HepG2 (cell line): ENCODE measurements around the gene TEX14. TPM values are rescaled to one million over a fixed set of nuclear protein-coding genes. Genes with fewer than 3 reads are reported as not detected.

Source experiments
- ATAD3A ChIP-seq: sonication (generic); formaldehyde crosslinking; IDR thresholded peaks from 2 replicates; pipeline ENCODE4 v1.4.0; 2020; ENCODE audit warnings: missing genetic modification reagents
- ATM ChIP-seq: fragments of 450-650 bp; IDR thresholded peaks from 2 replicates; pipeline ENCODE4 v1.7.1; 2017; ENCODE audit warnings: mild to moderate bottlenecking, borderline replicate concordance
- BCL6 ChIP-seq: IDR thresholded peaks from 2 replicates; pipeline ENCODE4 v1.6.1; 2016; ENCODE audit warnings: missing genetic modification reagents, missing compliant biosample characterization
- CHD2 ChIP-seq: IDR thresholded peaks from 2 replicates; pipeline ENCODE4 v1.6.1; 2011; ENCODE audit warnings: low read depth, low read length, improper control_type of control experiment
- CSRNP1 ChIP-seq: sonication (generic); formaldehyde crosslinking; IDR thresholded peaks from 2 replicates; pipeline ENCODE4 v1.8.1; 2023; ENCODE audit warnings: mild to moderate bottlenecking, missing genetic modification reagents
- HNF1B ChIP-seq: sonication (generic); formaldehyde crosslinking; IDR thresholded peaks from 2 replicates; pipeline ENCODE4 v1.5.1; 2020; ENCODE audit warnings: mild to moderate bottlenecking, moderate library complexity, missing genetic modification reagents
- KDM5B ChIP-seq: sonication (generic); formaldehyde crosslinking; IDR thresholded peaks from 2 replicates; pipeline ENCODE4 v1.4.0; 2020; ENCODE audit warnings: missing genetic modification reagents, mild to moderate bottlenecking, borderline replicate concordance
- MAZ ChIP-seq, 2 experiments: sonication (generic) in 1 of 2; formaldehyde crosslinking in 1 of 2; IDR thresholded peaks; 2 replicates each; pipeline versions ENCODE4 v1.5.0 to v1.6.1; 2012 to 2020; ENCODE audit warnings: low read depth in 2 of 2, mild to moderate bottlenecking in 2 of 2, borderline replicate concordance in 1 of 2, improper control_type of control experiment in 1 of 2, low read length in 1 of 2, missing genetic modification reagents in 1 of 2, moderate library complexity in 1 of 2
- MEIS1 ChIP-seq: sonication (generic); formaldehyde crosslinking; IDR thresholded peaks from 2 replicates; pipeline ENCODE4 v1.9.0; 2021; ENCODE audit warnings: mild to moderate bottlenecking, missing genetic modification reagents, moderate library complexity, borderline replicate concordance
- NFYB ChIP-seq: sonication (generic); formaldehyde crosslinking; IDR thresholded peaks from 2 replicates; pipeline ENCODE4 v1.4.0; 2020; ENCODE audit warnings: missing genetic modification reagents
- TBL1XR1 ChIP-seq: fragments of 150-350 bp; IDR thresholded peaks from 2 replicates; pipeline ENCODE4 v1.6.1; 2014; ENCODE audit warnings: borderline replicate concordance, low read length; ENCODE audit not compliant: partially characterized antibody
- THRA ChIP-seq: sonication (generic); formaldehyde crosslinking; IDR thresholded peaks from 2 replicates; pipeline ENCODE4 v1.4.0; 2020; ENCODE audit warnings: missing genetic modification reagents, borderline replicate concordance
- ZFP90 ChIP-seq: sonication (generic); formaldehyde crosslinking; IDR thresholded peaks from 2 replicates; pipeline ENCODE4 v1.8.0; 2022; ENCODE audit warnings: missing genetic modification reagents, mild to moderate bottlenecking, inconsistent platforms, borderline replicate concordance
- ZNF317 ChIP-seq: sonication (generic); formaldehyde crosslinking; IDR thresholded peaks from 2 replicates; pipeline ENCODE4 v1.5.0; 2020; ENCODE audit warnings: mild to moderate bottlenecking, missing genetic modification reagents
- ZNF430 ChIP-seq: sonication (generic); formaldehyde crosslinking; IDR thresholded peaks from 2 replicates; pipeline ENCODE4 v1.9.0; 2021; ENCODE audit warnings: mild to moderate bottlenecking, missing genetic modification reagents
- ZNF546 ChIP-seq: sonication (generic); formaldehyde crosslinking; conservative IDR thresholded peaks from 2 replicates; pipeline ENCODE4 v1.8.1; 2023; ENCODE audit warnings: mild to moderate bottlenecking, missing genetic modification reagents
- ZNF597 ChIP-seq: sonication (generic); formaldehyde crosslinking; IDR thresholded peaks from 2 replicates; pipeline ENCODE4 v1.5.0; 2020; ENCODE audit warnings: missing genetic modification reagents
- ZNF850 ChIP-seq: sonication (generic); formaldehyde crosslinking; conservative IDR thresholded peaks from 2 replicates; pipeline ENCODE4 v1.9.0; 2021; ENCODE audit warnings: mild to moderate bottlenecking, missing genetic modification reagents
- ZNF878 ChIP-seq: sonication (generic); formaldehyde crosslinking; IDR thresholded peaks from 2 replicates; pipeline ENCODE4 v1.8.1; 2023; ENCODE audit warnings: mild to moderate bottlenecking, missing genetic modification reagents, moderate library complexity
- ZSCAN31 ChIP-seq: sonication (generic); formaldehyde crosslinking; IDR thresholded peaks from 2 replicates; pipeline ENCODE4 v1.5.0; 2020; ENCODE audit warnings: low read depth, mild to moderate bottlenecking, missing genetic modification reagents
- polyA plus RNA-seq, 8 experiments: library from polyadenylated mRNA; depleted of rRNA in 3 of 8; stranded (reverse) in 7 of 8; unstranded in 1 of 8; fragments of >200 nt; fragmentation: Illumina TruSeq in 4 of 8; extraction: Trizol in 4 of 8; gene quantifications; 2 replicates each; pipeline versions ENCODE4 v1.2.1 to v1.2.3, GENCODE V29; 2011 to 2016; ENCODE audit warnings: low read depth in 4 of 8, missing spikeins in 1 of 8, mixed read lengths in 1 of 8; ENCODE audit not compliant: insufficient read depth in 1 of 8
- total RNA-seq, 5 experiments: library from RNA; depleted of rRNA; stranded (reverse); fragments of >200 nt; fragmentation: Illumina TruSeq; extraction: Trizol; gene quantifications; 2 replicates each; pipeline ENCODE4 v1.2.3, GENCODE V29; 2016; ENCODE audit warnings: low read depth in 1 of 5

Gene TEX14
- total and polyA plus RNA-seq, 2 of the 13 experiments (the other 11 are each of a cell fraction or from before 2014, with no cell fraction given), result 0.04 to 0.07 TPM

- no peak for TF ChIP-seq ZNF878 (CRISPR knock-in tag)
- TF ChIP-seq ZNF850 (CRISPR knock-in tag), result no peak
- peak; percentile 62 for TF ChIP-seq HNF1B (CRISPR knock-in tag)
- no peak for TF ChIP-seq ZNF430 (CRISPR knock-in tag)
- no peak for TF ChIP-seq ZNF317 (CRISPR knock-in tag)
- TF ChIP-seq ZNF597 (CRISPR knock-in tag), result no peak
- TF ChIP-seq CSRNP1, result 0 out of 2 replicates have a peak, but pooled peaks have one; percentile 14
- peak; percentile 99 for TF ChIP-seq NFYB (CRISPR knock-in tag)
- TF ChIP-seq BCL6, result peak; percentile 8; the same call in 1 of the 2 replicates
- TF ChIP-seq KDM5B, result peak; percentile 51; the same call in 1 of the 2 replicates
- 0 out of 2 replicates have a peak, but pooled peaks have one; percentile 24 for TF ChIP-seq MAZ (IDR thresholded peaks at IDR 0.05; ENCODE audit: borderline replicate concordance, low read depth, low read length)
- TF ChIP-seq MAZ (CRISPR knock-in tag; IDR thresholded peaks at IDR 0.05; ENCODE audit: low read depth), result peak; percentile 81
- no peak; the same call in 1 of the 2 replicates for TF ChIP-seq MEIS1
- peak; percentile 63; the same call in 1 of the 2 replicates for TF ChIP-seq ZSCAN31 (CRISPR knock-in tag)
- peak; percentile 27 for TF ChIP-seq TBL1XR1
- 0 out of 2 replicates have a peak, but pooled peaks have one; percentile 47 for TF ChIP-seq ATAD3A (CRISPR knock-in tag)
- TF ChIP-seq THRA, result no peak
- TF ChIP-seq ZNF546, result no peak
- no peak for TF ChIP-seq ATM
- peak; percentile 81 for TF ChIP-seq CHD2
- no peak; the same call in 1 of the 2 replicates for TF ChIP-seq ZFP90 (CRISPR knock-in tag)
Observed at GRCh38 chr17:58517928-58518609, 173.8 kb downstream of the TEX14 start (continued).
